Embryonic facial prominence (tissue), 1 donor: ENCODE measurements around the gene RFPL2.
"Not testable (repeated sequence)": the region's sequence is repeated elsewhere in the genome, so short reads cannot be mapped to it uniquely, and the experiment has no call there.

Source experiments
- DNase-seq: peaks from one replicate; pipeline ENCODE4 v3.0.0-alpha.2; 2016; ENCODE audit errors: extremely low spot score

RFPL2 gene

GRCh38 chr22:32205974-32206773 lies 1.3 kb upstream of the RFPL2 start:
- no peak for DNase-seq

GRCh38 chr22:32204040-32204855 lies 625 bp downstream of the RFPL2 start:
- no peak for DNase-seq

GRCh38 chr22:32203181-32204039 lies 1.5 kb downstream of the RFPL2 start:
- DNase-seq: no peak

GRCh38 chr22:32202539-32203180 lies 2.2 kb downstream of the RFPL2 start:
- no peak for DNase-seq

GRCh38 chr22:32202161-32202538 lies 2.7 kb downstream of the RFPL2 start:
- DNase-seq: no peak

GRCh38 chr22:32200752-32201151 lies 4.1 kb downstream of the RFPL2 start:
- DNase-seq: no peak

- DNase-seq: no peak
Observed at GRCh38 chr22:32199961-32200360, 4.9 kb downstream of the RFPL2 start.

- no peak for DNase-seq
Observed at GRCh38 chr22:32199341-32199740, 5.5 kb downstream of the RFPL2 start.

GRCh38 chr22:32197553-32198226 lies 7.2 kb downstream of the RFPL2 start:
- not testable (repeated sequence) for DNase-seq

GRCh38 chr22:32195900-32196299 lies 9.0 kb downstream of the RFPL2 start:
- DNase-seq: not testable (repeated sequence)

GRCh38 chr22:32193346-32193745 lies 11.5 kb downstream of the RFPL2 start:
- DNase-seq: not testable (repeated sequence)

- DNase-seq: not testable (repeated sequence)
Observed at GRCh38 chr22:32191021-32191420, 13.9 kb downstream of the RFPL2 start.

GRCh38 chr22:32185821-32186220 lies 19.1 kb downstream of the RFPL2 start:
- no peak for DNase-seq

GRCh38 chr22:32183625-32184024 lies 21.2 kb downstream of the RFPL2 start:
- no peak for DNase-seq

GRCh38 chr22:32181043-32181442 lies 23.8 kb downstream of the RFPL2 start:
- no peak for DNase-seq

GRCh38 chr22:32177221-32177765 lies 27.6 kb downstream of the RFPL2 start:
- DNase-seq: no peak

GRCh38 chr22:32175683-32176644 lies 28.9 kb downstream of the RFPL2 start:
- no peak for DNase-seq

- DNase-seq: no peak
Observed at GRCh38 chr22:32175115-32175514, 29.8 kb downstream of the RFPL2 start.

GRCh38 chr22:32165681-32166080 lies 39.2 kb downstream of the RFPL2 start:
- DNase-seq: no peak
